Tibial nerve (tissue), 4 donors: ENCODE measurements around the gene CAMK1D. TPM values are rescaled to one million over a fixed set of nuclear protein-coding genes. Genes with fewer than 3 reads are reported as not detected.

ENCODE experiments used
- DNase-seq, 2 donors: peaks; one replicate each; pipeline ENCODE4 v3.0.0-alpha.2; 2019; ENCODE audit warnings: low spot score in 2 of 2
- H3K27ac ChIP-seq, 4 donors: fragments of 200-600 bp; sonication (generic) in 3 of 4; one replicate each; pipeline ENCODE4 v1.5.1; 2017 to 2019; ENCODE audit warnings: mild to moderate bottlenecking in 1 of 4
- H3K27me3 ChIP-seq, 2 donors: fragments of 200-600 bp; sonication (generic) in 1 of 2; one replicate each; pipeline versions ENCODE4 v1.5.1 to v1.6.0; 2017 to 2019
- H3K36me3 ChIP-seq, 3 donors: fragments of 200-600 bp; sonication (generic); one replicate each; pipeline ENCODE4 v1.5.1; 2018 to 2019
- H3K4me1 ChIP-seq, 4 donors: fragments of 200-600 bp; sonication (generic) in 3 of 4; one replicate each; pipeline ENCODE4 v1.5.1; 2017 to 2019
- H3K4me3 ChIP-seq, 4 donors: fragments of 200-600 bp; sonication (generic) in 3 of 4; one replicate each; pipeline ENCODE4 v1.5.1; 2017 to 2019; ENCODE audit warnings: mild to moderate bottlenecking in 1 of 4, moderate library complexity in 1 of 4
- H3K9me3 ChIP-seq, 4 donors: fragments of 200-600 bp; sonication (generic) in 3 of 4; one replicate each; pipeline ENCODE4 v1.5.1; 2017 to 2019
- EP300 ChIP-seq, 2 donors: sonication (generic); formaldehyde crosslinking; IDR thresholded peaks; one replicate each; pipeline ENCODE4 v1.6.1; 2017; ENCODE audit warnings: antibody characterized with exemption in 2 of 2, mild to moderate bottlenecking in 1 of 2
- POLR2A ChIP-seq, 2 donors: fragments of 450-650 bp; IDR thresholded peaks; one replicate each; pipeline ENCODE4 v1.6.1; 2017; ENCODE audit warnings: antibody characterized with exemption in 2 of 2, mild to moderate bottlenecking in 2 of 2, moderate library complexity in 2 of 2
- WGBS, 2 donors: methylation state at CpG; one replicate each; pipeline ENCODE4 v1.1.5; 2018; 5-methylcytosine and 5-hydroxymethylcytosine counted together
- total RNA-seq, 4 donors: library from RNA; depleted of rRNA; stranded (reverse); fragments of >200 nt; gene quantifications; one replicate each; pipeline ENCODE4 v1.1.0, GENCODE V29; 2016
- TF ChIP-seq, protein P1 (sequence below), 5 experiments: fragments of 200-600 bp in 3 of 5; fragments of 450-650 bp in 2 of 5; sonication (generic) in 3 of 5; IDR thresholded peaks; one replicate each; pipeline ENCODE4 v1.5.1; 2016 to 2019; ENCODE audit warnings: antibody characterized with exemption in 5 of 5, mild to moderate bottlenecking in 3 of 5, moderate library complexity in 2 of 5

CAMK1D gene
- total RNA-seq, 4 donors from 2014 or later, result 6.9 to 20.5 (median 17.2) TPM

DNA sequence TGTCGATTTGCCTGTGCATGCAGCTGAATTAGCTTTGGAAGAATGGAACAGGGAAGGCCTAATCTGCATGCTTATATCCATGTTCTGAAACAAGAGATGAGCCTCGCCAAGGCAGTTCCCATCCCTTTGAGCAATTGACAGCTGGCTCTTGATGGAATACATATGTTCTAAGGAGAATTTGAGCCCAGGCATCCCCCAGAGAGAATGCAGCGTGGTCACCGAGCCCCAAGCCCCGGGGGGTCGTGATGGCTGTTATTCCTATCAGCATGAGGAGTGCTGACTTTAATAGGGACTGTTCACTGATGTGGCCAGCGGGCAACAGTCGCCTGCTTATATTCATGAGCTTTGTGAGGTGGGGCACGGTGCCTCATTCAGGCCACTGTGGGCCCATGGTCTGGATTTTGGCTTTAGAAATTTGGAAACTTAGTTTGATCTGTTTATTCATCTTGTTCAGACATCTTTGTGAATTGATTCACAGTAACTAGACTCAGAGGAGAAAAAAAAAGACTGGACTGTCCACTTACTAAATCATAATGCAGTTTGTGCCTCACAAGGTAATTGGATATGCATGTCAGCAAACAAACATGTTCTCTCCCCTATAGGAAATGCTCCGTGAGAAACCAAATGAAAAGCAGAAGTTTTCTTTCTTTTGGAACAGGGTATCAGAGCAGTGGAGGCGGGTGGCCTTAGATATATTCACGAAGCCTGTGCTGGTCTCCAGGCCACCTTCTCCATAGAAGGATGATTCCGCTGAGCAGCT lies 447.2 kb downstream of the CAMK1D start:
- no peak for DNase-seq
- H3K36me3 ChIP-seq, result peaks cover 0 to 33% (median 0%) of the 10 kb centered on the region in 3 donors
- no peaks in the 10 kb centered on the region for H3K27me3 ChIP-seq
- WGBS, 2 donors, result 72 to 78% methylated on average over 13 of the region's 13 CpGs
- no peak overlapping the region for H3K27ac ChIP-seq
- H3K4me1 ChIP-seq, result no peaks in the 10 kb centered on the region
- H3K9me3 ChIP-seq, result no peaks in the 10 kb centered on the region
- no peak for TF ChIP-seq EP300 (IDR thresholded peaks at IDR 0.05)
- TF ChIP-seq POLR2A (IDR thresholded peaks at IDR 0.05), result no peak
- TF ChIP-seq, protein P1, sequence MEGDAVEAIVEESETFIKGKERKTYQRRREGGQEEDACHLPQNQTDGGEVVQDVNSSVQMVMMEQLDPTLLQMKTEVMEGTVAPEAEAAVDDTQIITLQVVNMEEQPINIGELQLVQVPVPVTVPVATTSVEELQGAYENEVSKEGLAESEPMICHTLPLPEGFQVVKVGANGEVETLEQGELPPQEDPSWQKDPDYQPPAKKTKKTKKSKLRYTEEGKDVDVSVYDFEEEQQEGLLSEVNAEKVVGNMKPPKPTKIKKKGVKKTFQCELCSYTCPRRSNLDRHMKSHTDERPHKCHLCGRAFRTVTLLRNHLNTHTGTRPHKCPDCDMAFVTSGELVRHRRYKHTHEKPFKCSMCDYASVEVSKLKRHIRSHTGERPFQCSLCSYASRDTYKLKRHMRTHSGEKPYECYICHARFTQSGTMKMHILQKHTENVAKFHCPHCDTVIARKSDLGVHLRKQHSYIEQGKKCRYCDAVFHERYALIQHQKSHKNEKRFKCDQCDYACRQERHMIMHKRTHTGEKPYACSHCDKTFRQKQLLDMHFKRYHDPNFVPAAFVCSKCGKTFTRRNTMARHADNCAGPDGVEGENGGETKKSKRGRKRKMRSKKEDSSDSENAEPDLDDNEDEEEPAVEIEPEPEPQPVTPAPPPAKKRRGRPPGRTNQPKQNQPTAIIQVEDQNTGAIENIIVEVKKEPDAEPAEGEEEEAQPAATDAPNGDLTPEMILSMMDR (IDR thresholded peaks at IDR 0.05), result no peak
- H3K4me3 ChIP-seq, result no peak overlapping the region

DNA sequence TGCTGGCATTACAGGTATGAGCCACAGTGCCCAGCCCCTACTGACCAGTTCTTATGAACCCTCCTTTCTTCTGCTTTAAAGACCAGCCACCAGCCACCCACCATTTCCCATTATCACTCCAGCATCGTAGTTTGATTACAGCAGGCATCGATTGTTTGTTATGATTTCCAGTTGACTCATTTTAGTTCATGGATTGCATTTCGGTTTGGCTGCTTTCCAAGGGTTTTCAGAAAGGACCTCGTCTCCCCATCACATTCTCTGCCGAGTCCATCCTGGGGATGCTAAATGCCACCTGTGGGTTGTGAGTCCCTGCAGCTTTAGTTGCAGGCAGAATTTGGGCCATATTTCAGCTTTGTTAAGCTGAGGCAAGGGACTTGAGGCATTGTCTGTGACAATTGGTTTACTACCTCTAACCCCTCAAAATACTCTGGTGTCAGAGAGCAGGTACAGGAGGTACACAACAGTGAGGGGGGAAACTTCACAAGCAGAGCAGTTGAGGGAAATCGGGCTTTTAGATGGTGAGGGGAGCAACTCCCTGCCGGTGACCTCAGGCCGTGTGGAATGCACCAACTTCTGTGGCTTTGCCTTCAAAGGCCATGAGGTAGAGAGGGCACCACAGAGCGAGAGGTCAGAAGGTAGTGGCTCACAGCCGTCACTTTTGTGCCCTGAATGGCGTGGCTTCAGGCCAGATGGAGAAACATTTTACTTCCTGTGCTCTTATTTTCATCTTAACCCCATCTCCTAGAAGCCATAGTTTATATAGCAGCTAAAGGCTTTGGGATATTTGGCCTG lies 448.3 kb downstream of the CAMK1D start:
- TF ChIP-seq EP300 (IDR thresholded peaks at IDR 0.05), result no peak
- no peaks in the 10 kb centered on the region for H3K27me3 ChIP-seq
- H3K4me1 ChIP-seq, result no peaks in the 10 kb centered on the region
- H3K27ac ChIP-seq, result no peak overlapping the region
- no peak for DNase-seq
- H3K4me3 ChIP-seq, result no peak overlapping the region
- no peaks in the 10 kb centered on the region for H3K9me3 ChIP-seq
- peaks cover 0 to 23% (median 0%) of the 10 kb centered on the region in 3 donors for H3K36me3 ChIP-seq
- 71 to 76% methylated on average over 11 of the region's 11 CpGs for WGBS, 2 donors

DNA sequence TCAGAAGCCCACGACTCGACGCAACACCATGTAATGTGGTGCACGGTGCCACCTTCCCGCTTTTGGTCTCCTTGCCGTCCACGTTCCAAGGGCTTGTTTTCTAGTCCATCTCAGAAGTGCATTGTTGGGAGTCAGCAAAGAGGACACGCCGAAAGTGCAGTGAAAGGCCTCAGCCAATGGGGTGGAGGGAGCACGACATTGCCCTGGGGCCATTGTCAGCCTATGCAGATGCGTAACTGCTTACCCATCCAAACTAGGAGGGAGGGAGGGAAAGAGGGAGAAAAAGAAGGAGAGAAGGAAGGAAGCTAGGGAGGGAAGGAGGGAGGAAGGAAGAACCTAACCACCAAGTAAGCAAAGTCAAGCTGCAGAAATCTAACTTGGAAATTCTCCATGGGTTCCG lies 449.8 kb downstream of the CAMK1D start:
- no peak for DNase-seq
- Histone ChIP-seq H3K4me3 (no peak overlapping the region), H3K36me3 (peaks cover 0 to 8% (median 0%) of the 10 kb centered on the region in 3 donors), H3K27ac (no peak overlapping the region), H3K27me3 (no peaks in the 10 kb centered on the region), H3K4me1 (no peaks in the 10 kb centered on the region), H3K9me3 (no peaks in the 10 kb centered on the region)
- TF ChIP-seq EP300 (IDR thresholded peaks at IDR 0.05) (no peak), POLR2A (IDR thresholded peaks at IDR 0.05) (no peak)
- TF ChIP-seq, protein P1 (IDR thresholded peaks at IDR 0.05), result no peak
- WGBS, 2 donors, result 83 to 92% methylated on average over 12 of the region's 12 CpGs

DNA sequence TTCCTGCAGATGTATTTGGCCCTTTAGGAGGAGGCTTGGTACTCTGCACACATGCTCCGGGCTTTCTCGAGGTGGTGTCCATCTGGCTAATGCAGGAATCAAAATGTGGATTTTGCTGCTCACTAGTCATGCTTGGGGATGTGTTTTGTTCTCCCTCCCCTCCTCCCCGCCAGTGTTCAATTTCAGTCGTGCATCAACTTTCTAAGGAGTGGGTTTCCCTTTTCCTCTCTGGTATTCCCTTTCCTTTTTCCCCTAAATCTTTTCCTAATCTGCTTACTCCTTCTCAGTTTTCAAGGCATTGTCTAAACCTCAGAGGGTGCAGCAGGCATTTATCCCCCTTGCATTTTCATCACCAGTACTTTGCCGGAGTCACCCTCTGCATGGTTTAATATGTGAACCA lies 450.4 kb downstream of the CAMK1D start:
- Histone ChIP-seq H3K27me3 (no peaks in the 10 kb centered on the region), H3K36me3 (peaks cover 0 to 6% (median 0%) of the 10 kb centered on the region in 3 donors), H3K4me1 (no peaks in the 10 kb centered on the region), H3K9me3 (no peaks in the 10 kb centered on the region), H3K4me3 (no peak overlapping the region), H3K27ac (no peak overlapping the region)
- 74 to 75% methylated on average over 5 of the region's 5 CpGs for WGBS, 2 donors
- no peak for DNase-seq
- TF ChIP-seq EP300 (IDR thresholded peaks at IDR 0.05), result no peak
- TF ChIP-seq POLR2A (IDR thresholded peaks at IDR 0.05), result no peak
- TF ChIP-seq, protein P1 (IDR thresholded peaks at IDR 0.05), result no peak

DNA sequence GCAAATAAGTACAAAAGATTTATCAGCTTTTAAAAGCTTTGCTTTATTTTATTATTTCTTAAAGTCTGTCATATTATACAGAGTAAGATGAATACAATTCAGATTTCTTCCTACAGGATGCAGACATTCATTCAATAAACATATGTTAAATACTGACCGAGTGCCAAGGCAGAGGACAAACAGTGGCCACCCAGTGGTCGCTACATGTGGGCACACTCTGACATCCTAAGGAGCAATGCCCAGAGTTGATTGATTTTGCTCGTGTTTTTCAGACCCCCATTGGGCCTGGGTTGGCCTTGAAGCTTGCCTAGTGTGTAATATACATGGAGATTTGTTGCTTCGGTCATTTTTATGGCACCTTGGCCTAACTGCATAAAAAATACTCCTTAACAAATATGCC lies 451.0 kb downstream of the CAMK1D start:
- peaks cover 0 to 6% (median 0%) of the 10 kb centered on the region in 3 donors for H3K36me3 ChIP-seq
- H3K4me1 ChIP-seq, result no peaks in the 10 kb centered on the region
- no peaks in the 10 kb centered on the region for H3K27me3 ChIP-seq
- WGBS, 2 donors, result 63 to 70% methylated on average over 4 of the region's 4 CpGs
- no peak overlapping the region for H3K27ac ChIP-seq
- no peaks in the 10 kb centered on the region for H3K9me3 ChIP-seq
- DNase-seq, result no peak
- no peak for TF ChIP-seq POLR2A (IDR thresholded peaks at IDR 0.05)
- no peak for TF ChIP-seq EP300 (IDR thresholded peaks at IDR 0.05)
- H3K4me3 ChIP-seq, result no peak overlapping the region
